Right ventricle myocardium superior (tissue), 1 donor: ENCODE measurements around the gene FABP3. TPM values are rescaled to one million over a fixed set of nuclear protein-coding genes. Genes with fewer than 3 reads are reported as not detected.

Experiments used
- ATAC-seq: fragments of 200-7000 bp; cut with Tn5 transposase; one replicate; pipeline ENCODE4 v1.9.1; 2020; ENCODE audit warnings: mild to moderate bottlenecking; ENCODE audit not compliant: poor library complexity
- DNase-seq: peaks from one replicate; pipeline ENCODE4 v3.0.0-alpha.2; 2020
- intact Hi-C: fragments of 100-400 bp; cut with DNase I; formaldehyde crosslinking; loops from one replicate; pipeline ENCODE4 v1.11.2; 2022
- total RNA-seq: library from RNA; stranded (reverse); fragmentation: NEBNext Ultra II Directional; extraction: Animal tissue kit (Norgen Biotek cat#: 25700); gene quantifications from one replicate; pipeline ENCODE4 v1.2.1, GENCODE V29; 2021
- donor health status: DM: no; HTN: yes; CAD: no; lungs with severe emphysema.

The FABP3 gene
- total RNA-seq, 1 donor from 2014 or later = 4,881 TPM

DNA sequence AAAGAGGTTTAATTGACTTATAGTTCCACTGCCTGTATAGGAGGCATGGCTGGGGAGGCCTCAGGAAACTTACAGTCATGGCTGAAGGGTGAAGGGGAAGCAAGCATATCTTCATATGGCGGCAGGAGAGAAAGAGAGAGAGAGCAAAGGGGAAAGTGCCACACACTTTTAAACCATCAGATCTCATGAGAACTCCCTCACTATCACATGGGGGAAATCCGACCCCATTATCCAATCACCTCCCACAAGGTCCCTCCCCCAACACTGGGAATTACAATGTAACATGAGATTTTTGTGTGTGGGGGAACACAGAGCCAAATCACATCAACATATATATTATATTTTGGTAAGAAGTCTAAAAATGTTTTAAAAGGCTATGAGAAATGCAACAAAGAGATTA is 27.2 kb downstream of the FABP3 start:
- intact Hi-C loops = loop anchor here (10.0 kb wide), 1 partner anchor 69 kb away; the partner anchor contains the start of gene SERINC2
- DNase-seq (no peak), ATAC-seq (no peak)

- DNase-seq (no peak), ATAC-seq (no peak)
- intact Hi-C loops = loop anchor here (10.0 kb wide), 1 partner anchor 70 kb away; the partner anchor contains the start of gene SERINC2
Measured at GRCh38 chr1:31344503-31344902, 28.4 kb downstream of the FABP3 start.

GRCh38 chr1:31336687-31337467 is 36.0 kb downstream of the FABP3 start:
- no peak for DNase-seq
- ATAC-seq = no peak
- intact Hi-C loops = no loop called here

DNA sequence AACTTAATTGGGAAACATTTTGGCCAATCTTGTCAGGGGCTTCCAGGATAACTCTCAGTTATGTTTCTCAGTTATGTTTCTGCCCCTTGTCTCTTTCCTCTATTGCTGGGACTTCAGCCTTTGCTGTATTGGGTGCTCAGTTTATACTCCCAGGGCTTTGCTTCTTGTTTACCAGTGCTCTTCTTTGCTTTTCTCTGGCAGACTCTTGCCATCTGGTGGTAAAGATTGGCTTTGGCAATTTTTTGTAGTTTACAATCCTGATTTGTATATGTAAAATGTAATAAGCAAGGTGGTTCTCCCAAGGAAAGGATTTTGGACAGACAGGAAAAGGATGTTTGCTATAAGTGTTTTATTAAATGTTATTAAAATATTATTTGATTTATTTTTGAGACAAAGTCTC is 37.9 kb downstream of the FABP3 start:
- intact Hi-C loops = no loop called here
- DNase-seq = no peak
- no peak for ATAC-seq

DNA sequence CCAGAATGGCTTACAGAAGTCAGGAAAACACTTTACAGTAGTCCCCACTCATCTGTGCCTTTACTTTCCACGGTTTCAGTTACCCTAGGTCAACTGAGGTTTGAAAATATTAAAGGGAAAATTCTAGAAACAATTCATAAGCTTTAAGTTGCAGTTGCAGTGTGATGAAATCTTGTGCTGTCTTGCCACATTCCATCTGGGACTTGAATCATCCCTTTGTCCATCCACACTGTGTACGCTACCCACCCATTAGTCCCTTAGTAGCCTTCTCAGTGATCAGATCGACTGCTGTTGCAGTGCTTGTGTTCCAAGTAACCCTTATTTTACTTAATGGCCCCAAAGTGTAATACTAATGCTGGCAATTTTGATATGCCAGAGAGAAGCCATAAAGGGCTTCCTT is 45.5 kb downstream of the FABP3 start:
- no peak for DNase-seq
- ATAC-seq = no peak
- intact Hi-C loops = no loop called here

DNA sequence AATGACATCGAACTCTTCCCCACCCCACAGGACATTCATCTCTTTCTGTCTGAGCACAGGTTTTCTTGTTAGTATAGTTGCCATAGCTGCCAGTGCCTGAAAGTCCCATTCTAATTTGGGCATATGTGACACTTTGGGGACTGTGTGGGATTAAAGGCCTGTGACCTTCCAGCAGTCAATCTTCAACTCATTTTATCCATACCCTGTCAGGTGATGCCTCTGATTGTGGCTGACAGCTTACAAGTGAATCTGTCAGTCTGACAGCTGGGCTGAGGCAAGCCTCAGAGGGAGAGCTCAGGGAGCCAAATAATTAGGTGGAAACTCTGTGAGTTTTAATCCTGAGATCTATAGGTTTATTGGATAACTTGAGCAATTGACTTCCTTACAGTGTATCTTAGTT is 46.4 kb downstream of the FABP3 start:
- intact Hi-C loops = no loop called here
- ATAC-seq = no peak
- DNase-seq = no peak

GRCh38 chr1:31324992-31325391 is 47.9 kb downstream of the FABP3 start:
- DNase-seq (no peak), ATAC-seq (no peak)
- intact Hi-C loops = no loop called here

DNA sequence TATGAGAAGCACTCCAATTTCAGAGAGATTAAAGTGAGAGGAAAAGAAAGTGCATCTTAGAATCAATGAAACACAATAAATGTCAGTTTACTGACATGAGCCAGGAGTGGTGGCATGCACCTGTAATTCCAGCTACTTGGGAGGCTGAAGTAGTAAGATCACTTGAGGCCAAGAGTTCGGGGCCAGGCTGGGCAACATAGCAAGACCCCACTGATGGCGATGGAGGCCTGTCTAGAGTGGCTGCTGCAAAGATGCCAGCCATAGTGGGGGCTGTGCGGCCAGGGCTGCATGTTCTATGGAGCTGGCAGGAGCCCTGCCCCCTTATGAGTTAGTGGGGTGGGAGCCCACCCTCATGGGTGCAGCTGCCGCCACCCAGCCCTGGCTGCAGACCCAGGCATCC is 48.8 kb downstream of the FABP3 start:
- DNase-seq = no peak
- ATAC-seq = no peak
- intact Hi-C loops = no loop called here

DNA sequence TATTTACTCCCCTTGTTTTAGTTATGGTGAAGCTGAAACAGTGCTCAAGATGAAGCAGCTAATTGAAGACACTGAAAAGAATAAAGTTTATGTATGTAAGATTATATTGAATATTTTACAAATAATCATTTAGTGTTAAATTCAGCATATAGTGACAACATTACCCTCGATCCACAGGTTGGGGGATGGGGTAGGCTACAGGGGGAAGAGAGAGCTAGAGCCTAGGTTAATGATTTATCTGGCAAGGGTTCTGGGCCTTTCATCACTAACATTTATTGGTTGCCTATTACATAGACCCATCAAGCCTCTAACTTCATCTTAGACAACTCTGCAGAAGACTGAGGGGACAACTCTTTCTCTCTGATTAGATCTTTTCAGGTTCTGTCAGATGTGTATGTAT is 54.7 kb downstream of the FABP3 start:
- intact Hi-C loops = no loop called here
- DNase-seq (no peak), ATAC-seq (no peak)

DNA sequence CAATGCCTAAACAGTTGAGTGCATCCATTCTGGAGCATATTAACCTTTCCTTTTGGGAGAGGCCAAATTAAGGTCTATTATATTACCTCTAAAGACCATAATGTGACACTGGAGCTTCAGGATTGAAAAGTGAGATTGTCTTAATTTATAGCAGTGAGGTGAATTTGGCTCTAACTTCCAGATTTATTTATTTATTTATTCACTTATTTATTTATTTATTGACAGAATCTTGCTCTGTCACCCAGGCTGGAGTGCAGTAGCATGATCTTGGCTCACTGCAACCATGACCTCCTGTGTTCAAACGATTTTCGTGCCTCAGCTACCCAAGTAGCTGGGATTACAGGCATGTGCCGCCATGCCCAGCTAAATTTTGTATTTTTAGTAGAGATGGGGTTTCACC is 57.0 kb downstream of the FABP3 start:
- intact Hi-C loops = no loop called here
- ATAC-seq = no peak

More for the DNA sequence above, 57.0 kb downstream of the FABP3 start:
- DNase-seq = no peak

Other genes starting within 250 kb of the FABP3 start
- not detected for gene NKAIN1, start 133.2 kb downstream of the FABP3 start, total RNA-seq
- gene SNRNP40, start 76.3 kb downstream of the FABP3 start, total RNA-seq = 18.1 TPM
- gene ZCCHC17, start 76.0 kb downstream of the FABP3 start, total RNA-seq = 9.7 TPM
- gene SERINC2, start 40.1 kb upstream of the FABP3 start, total RNA-seq = 1.5 TPM
- 268 TPM for gene TINAGL1, start 203.4 kb upstream of the FABP3 start, total RNA-seq
- gene HCRTR1, start 244.6 kb upstream of the FABP3 start, total RNA-seq = 0.46 TPM